ENCODE measurements around the gene AGAP3.

The AGAP3 gene

DNA sequence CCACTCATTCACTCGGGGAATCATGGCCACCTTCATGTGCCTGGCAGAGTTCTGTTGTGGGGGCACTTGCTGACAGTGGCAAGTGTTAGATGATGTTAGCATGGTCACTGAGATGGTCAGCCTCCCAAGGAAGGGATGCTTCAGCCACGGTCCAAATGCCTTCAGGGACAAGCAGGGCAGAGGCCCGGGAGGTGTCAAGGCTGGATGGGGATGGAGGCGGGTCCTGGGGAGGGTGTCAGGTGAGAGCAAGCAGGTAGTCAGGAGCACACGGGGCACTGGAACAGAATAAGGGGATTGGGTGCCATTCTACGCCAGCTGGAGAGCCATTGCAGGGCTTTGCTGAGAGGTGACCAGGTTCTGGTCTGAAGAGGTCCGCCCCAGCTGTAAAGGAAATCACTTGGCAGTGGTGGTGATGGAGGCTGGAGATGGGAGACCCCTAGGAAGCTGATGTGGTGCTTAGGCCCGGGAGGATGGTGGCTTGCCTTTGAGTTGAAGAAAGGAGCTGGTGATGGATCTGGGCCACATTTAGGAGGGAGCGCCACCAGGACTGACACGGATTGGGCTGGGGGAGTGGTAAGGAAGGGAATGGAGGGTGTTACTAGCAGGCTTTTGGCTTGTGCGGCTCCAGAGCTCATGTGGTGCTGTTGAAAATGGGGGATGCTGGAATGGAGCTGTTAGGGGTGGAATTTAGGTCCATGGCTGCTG, 24.1 kb downstream of the AGAP3 start:
- no peak for DNase-seq (ENCODE audit: low spot score)

DNA sequence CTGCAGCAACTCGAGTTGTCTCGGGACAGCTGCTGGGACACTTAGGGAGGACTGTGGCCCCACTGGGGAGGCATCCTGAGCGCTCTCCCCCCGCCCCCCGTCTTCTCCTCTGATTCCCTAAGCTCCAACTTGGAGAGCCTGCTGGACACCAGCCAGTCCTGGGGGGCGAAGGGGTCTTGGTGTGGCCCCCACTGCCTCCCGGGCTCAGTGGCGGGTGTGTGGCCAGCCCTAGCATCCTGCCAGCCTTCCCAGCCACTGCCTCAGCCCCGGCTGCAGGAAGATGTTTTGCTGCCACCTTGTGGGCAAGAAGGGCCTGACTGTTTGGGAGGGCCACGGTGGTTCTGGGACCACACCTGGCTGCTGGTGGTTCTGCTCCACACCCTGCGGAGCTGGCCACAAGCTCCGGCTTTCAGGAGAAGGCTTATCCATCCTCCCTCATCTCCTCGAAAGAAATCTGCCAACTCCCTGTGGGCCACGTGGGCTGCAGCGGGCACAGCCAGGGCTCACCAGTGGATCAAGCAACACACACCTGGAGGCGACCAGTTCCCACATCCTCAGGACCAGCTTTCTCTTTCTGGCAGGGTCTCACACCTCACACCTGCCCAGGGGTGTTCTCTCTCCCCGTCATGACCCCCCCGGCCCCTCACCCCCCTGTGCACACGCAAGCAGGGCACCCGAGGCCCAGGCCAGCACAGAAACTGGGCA, 24.8 kb downstream of the AGAP3 start:
- peak; percentile 77 for DNase-seq (ENCODE audit: low spot score)

GRCh38 chr7:151113344-151114150, 27.3 kb downstream of the AGAP3 start:
- DNase-seq (ENCODE audit: low spot score), result no peak

GRCh38 chr7:151114151-151115090, 28.1 kb downstream of the AGAP3 start:
- no peak for DNase-seq (ENCODE audit: low spot score)

- DNase-seq (ENCODE audit: low spot score), result peak; percentile 10
These were observed 29.0 kb downstream of the AGAP3 start for GRCh38 chr7:151115121-151115835.

GRCh38 chr7:151115836-151116418, 29.7 kb downstream of the AGAP3 start:
- no peak for DNase-seq (ENCODE audit: low spot score)

- no peak for DNase-seq (ENCODE audit: low spot score)
These were observed 30.5 kb downstream of the AGAP3 start for GRCh38 chr7:151116603-151117440.

GRCh38 chr7:151117565-151117964, 31.3 kb downstream of the AGAP3 start:
- DNase-seq (ENCODE audit: low spot score), result peak; percentile 58

DNA sequence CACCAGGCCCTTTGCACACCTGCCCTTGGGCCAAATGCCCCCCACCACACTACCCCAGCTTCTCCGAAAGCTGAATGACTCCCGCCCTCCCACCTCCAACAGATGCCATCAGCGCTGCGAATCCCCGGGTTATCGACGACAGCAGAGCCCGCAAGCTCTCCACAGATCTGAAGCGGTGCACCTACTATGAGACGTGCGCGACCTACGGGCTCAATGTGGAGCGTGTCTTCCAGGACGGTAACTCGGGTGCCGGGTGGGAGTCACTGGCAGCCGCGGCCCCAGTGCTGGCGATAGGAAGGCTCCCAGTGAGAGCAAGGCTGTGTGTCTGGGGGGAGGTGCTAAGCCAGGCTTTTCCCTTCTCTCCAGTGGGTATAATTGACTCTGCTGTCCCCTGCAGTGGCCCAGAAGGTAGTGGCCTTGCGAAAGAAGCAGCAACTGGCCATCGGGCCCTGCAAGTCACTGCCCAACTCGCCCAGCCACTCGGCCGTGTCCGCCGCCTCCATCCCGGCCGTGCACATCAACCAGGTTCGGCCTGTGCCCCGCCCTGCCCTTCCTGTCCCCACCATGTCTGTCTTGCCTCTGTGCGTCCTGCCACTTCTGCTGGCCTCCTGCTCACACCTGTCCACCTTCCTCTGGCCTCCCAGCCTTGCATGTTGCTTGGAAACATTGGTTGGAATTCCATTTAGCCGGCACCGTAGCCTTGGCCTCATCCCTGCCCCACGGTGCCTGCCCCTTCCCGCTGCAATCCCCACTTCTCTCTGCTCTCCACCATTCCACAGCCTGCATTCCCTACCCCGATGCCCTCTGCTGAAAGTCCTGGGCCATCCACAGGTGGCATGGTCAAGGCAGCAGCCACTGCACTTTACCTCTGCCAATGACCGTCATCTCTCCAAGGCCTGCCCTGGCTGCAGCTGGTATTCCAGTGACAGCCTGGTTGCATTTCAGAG, 32.1 kb downstream of the AGAP3 start:
- DNase-seq (ENCODE audit: low spot score), result no peak

- DNase-seq (ENCODE audit: low spot score), result no peak
These were observed 32.8 kb downstream of the AGAP3 start for GRCh38 chr7:151119055-151119415.

GRCh38 chr7:151119902-151120301, 33.6 kb downstream of the AGAP3 start:
- DNase-seq (ENCODE audit: low spot score), result no peak

DNA sequence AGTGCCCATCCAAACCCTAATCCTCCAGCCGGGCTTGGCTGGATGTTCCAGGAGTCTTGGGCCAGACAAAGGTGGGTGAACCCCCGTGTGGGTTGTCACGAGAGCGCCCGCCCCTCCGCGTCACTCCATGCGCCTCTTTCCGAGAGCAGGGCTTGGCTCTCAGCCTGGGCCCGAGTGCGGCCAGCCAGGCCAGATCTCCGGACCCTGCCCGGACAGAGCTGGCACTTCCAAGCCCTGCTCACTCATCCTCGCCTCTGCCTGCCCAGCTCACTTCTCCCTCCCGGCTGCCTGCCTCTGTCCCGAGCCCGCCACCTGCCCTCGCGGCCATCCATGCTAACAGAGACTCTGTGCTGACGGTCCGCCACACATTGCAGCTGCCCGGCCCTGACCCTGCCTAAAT, 34.6 kb downstream of the AGAP3 start:
- no peak for DNase-seq (ENCODE audit: low spot score)

- DNase-seq (ENCODE audit: low spot score), result no peak
These were observed 35.3 kb downstream of the AGAP3 start for GRCh38 chr7:151121380-151122170.

- no peak for DNase-seq (ENCODE audit: low spot score)
These were observed 36.0 kb downstream of the AGAP3 start for GRCh38 chr7:151122276-151122675.

- no peak for DNase-seq (ENCODE audit: low spot score)
These were observed 36.5 kb downstream of the AGAP3 start for GRCh38 chr7:151122796-151123157.

DNA sequence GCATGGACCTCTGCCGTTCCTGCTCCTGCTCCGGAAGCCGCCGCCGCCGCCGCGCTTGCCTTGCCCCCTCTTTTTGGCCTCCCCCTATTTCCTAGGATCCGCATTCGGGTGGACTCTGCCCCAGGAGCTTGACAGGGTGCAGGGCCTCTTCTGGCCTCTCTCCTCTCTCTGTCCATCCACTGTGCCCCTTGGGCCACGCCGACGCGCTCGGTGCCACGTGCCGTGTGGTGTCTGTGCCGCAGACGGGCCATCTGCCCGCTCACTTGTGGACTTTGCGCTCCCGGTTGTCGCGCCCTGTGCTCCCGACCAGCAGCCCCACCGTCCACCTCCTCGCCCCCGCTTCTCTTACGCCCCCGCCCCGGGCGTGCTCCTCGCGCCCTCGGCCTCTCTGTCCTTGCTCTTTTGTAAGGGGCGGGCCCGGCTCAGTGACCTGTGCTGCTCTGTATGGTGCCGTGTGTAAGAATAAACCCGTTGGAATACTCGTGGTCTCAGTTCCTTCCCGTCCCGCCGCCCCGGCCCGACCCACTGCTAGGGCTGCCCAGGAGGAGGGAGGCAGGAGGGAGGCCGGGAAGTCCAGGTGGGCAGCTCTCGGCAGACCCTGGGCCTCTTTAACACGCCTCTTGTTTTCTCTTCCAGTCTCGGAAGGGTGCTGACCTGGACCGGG, 37.0 kb downstream of the AGAP3 start:
- DNase-seq (ENCODE audit: low spot score), result no peak

- DNase-seq (ENCODE audit: low spot score), result peak; percentile 87
These were observed 37.7 kb downstream of the AGAP3 start for GRCh38 chr7:151123822-151124464.

Data from CD4-positive, alpha-beta T cell treated with Interleukin-2 at 100 ng/mL for 4 hours (primary cell).